Chondrocyte (in vitro differentiated cells): ENCODE measurements around the gene FTO. TPM values are rescaled to one million over a fixed set of nuclear protein-coding genes. Genes with fewer than 3 reads are reported as not detected.

Experiments
- DNase-seq: peaks from one replicate; pipeline ENCODE4 v3.0.0; 2021; ENCODE audit warnings: mixed read lengths, low spot score
- H3K27ac Mint-ChIP-seq: one replicate; pipeline ENCODE4 v1.8.0; 2021; ENCODE audit warnings: mild to moderate bottlenecking, moderate library complexity, mixed read lengths; ENCODE audit not compliant: unreplicated experiment
- H3K27me3 Mint-ChIP-seq: 2 replicates; pipeline ENCODE4 v1.8.0; 2021; ENCODE audit warnings: low read depth, mixed read lengths
- H3K36me3 Mint-ChIP-seq: 2 replicates; pipeline ENCODE4 v1.8.0; 2021; ENCODE audit warnings: low read depth, mixed read lengths
- H3K4me1 Mint-ChIP-seq: 2 replicates; pipeline ENCODE4 v1.8.0; 2021; ENCODE audit warnings: low read depth, mild to moderate bottlenecking, mixed read lengths
- H3K4me3 Mint-ChIP-seq: one replicate; pipeline ENCODE4 v1.8.0; 2021; ENCODE audit warnings: mild to moderate bottlenecking, moderate library complexity, mixed read lengths; ENCODE audit not compliant: unreplicated experiment
- H3K9me3 Mint-ChIP-seq: 2 replicates; pipeline ENCODE4 v1.8.0; 2021; ENCODE audit warnings: low read depth, mixed read lengths
- total RNA-seq: library from RNA; stranded (reverse); gene quantifications from 3 replicates; pipeline ENCODE4 v1.2.1, GENCODE V29; 2021
- TF ChIP-seq, protein P1 (sequence below): fragments of 200-600 bp; sonication (generic); IDR thresholded peaks from 2 replicates; pipeline ENCODE4 v1.5.0; 2021; ENCODE audit warnings: antibody characterized with exemption, mild to moderate bottlenecking, moderate library complexity

FTO gene
- total RNA-seq, 1 donor from 2014 or later, result 85.7 TPM

DNA sequence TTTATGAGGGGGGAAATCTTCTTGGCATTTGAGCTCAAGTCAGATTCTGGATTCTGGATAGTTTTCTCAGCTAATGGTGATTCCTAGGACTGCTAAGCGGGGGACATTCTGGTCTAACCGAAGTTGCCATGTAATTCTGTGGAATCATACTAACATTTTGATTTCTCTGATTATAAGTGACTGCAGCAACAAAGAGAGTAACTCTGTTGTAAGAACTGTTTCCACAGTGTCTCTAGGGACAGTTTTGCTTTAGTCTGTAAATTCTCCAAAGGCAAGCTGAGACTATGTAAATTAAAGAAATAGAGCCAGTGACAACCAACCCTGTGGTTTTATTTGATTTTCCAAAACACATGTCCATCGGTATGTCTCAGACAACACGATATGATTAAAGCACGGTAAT is 296.4 kb downstream of the FTO start:
- peaks cover 2% of the 10 kb centered on the region for H3K36me3 Mint-ChIP-seq
- TF ChIP-seq, protein P1, sequence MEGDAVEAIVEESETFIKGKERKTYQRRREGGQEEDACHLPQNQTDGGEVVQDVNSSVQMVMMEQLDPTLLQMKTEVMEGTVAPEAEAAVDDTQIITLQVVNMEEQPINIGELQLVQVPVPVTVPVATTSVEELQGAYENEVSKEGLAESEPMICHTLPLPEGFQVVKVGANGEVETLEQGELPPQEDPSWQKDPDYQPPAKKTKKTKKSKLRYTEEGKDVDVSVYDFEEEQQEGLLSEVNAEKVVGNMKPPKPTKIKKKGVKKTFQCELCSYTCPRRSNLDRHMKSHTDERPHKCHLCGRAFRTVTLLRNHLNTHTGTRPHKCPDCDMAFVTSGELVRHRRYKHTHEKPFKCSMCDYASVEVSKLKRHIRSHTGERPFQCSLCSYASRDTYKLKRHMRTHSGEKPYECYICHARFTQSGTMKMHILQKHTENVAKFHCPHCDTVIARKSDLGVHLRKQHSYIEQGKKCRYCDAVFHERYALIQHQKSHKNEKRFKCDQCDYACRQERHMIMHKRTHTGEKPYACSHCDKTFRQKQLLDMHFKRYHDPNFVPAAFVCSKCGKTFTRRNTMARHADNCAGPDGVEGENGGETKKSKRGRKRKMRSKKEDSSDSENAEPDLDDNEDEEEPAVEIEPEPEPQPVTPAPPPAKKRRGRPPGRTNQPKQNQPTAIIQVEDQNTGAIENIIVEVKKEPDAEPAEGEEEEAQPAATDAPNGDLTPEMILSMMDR, result no peak
- peaks cover 11% of the 10 kb centered on the region for H3K4me1 Mint-ChIP-seq
- no peak overlapping the region for H3K27ac Mint-ChIP-seq
- DNase-seq, result no peak
- H3K27me3 Mint-ChIP-seq, result no peaks in the 10 kb centered on the region
- H3K9me3 Mint-ChIP-seq, result no peaks in the 10 kb centered on the region
- H3K4me3 Mint-ChIP-seq, result no peak overlapping the region

DNA sequence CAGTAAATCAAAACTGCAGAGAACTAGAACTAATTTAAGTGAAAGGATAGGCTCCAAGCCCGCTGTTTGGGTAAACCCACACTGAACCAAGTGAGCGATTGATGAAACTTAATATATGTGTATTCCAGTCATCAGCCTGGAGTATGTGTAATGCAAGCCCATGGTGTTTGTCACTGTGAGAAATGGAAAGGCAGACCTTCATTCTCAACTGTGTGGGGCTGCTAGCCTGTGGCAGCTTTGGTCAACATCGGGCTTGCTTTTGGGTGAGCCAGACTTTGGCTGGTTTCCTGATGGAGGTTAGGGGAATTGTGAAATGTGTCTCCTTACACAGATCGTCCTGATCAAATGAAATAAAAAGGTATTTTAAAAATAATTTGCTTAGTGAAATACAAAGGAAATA is 302.7 kb downstream of the FTO start:
- Mint-ChIP-seq H3K27ac (no peak overlapping the region), H3K4me3 (no peak overlapping the region), H3K9me3 (peaks cover 1% of the 10 kb centered on the region), H3K27me3 (no peaks in the 10 kb centered on the region), H3K4me1 (no peaks in the 10 kb centered on the region), H3K36me3 (peaks cover 8% of the 10 kb centered on the region)
- TF ChIP-seq, protein P1, result no peak
- DNase-seq, result no peak

DNA sequence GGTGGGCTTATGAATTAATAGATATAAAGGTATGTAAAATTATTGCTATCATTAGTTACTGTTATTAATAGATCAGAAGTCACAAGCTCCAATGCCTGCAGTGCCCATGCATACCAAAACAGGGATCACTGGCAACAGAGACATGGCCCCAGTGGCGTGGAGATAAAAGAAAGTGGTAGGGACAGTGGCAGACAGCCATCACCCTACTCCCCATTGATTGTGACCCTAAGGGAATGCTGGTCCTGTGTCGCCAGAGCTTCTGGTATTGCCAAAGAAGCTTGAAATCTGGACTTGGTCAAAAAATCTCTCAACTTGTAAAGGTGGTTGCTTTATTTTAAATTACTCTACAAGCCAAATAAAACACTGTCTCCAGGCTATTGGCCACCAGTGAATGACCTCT is 303.5 kb downstream of the FTO start:
- Mint-ChIP-seq H3K27ac (no peak overlapping the region), H3K36me3 (peaks cover 13% of the 10 kb centered on the region), H3K27me3 (no peaks in the 10 kb centered on the region), H3K4me3 (no peak overlapping the region), H3K4me1 (no peaks in the 10 kb centered on the region), H3K9me3 (peaks cover 9% of the 10 kb centered on the region)
- DNase-seq, result no peak
- TF ChIP-seq, protein P1, result no peak

DNA sequence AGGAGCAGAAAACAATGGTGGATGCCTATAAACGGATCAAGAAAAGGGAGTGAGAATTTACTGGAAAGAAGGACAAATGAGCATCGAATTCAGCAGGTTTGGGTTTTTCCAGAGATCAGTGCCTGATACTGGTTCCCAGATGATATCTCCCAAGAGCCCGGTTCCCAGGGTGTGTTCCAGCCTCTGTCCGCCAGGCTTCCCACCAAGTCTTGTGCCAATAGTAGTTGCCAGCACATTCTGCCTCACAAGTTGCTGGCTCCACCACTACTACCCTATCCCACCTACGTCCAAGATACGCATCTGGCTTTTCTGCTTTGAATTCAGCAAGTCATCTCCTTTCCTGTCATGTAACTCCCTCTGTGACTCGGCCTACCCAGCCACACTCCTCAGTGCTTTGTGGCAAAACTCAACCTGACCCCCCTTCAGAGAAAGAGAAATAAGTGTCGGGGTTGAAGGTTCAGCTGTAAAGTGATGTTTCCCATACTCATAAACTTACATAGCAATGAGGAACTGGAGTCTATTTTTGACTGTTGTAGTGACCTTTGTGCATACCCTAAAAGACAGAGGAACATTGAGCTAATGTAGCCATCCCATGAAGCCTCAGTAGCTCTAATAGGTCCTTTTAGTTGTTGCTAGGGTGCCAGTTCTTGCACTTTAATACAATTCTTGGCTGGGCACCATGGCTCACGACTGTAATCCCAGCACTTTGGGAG is 305.7 kb downstream of the FTO start:
- H3K9me3 Mint-ChIP-seq, result peaks cover 17% of the 10 kb centered on the region
- peaks cover 21% of the 10 kb centered on the region for H3K36me3 Mint-ChIP-seq
- no peak for DNase-seq
- H3K27me3 Mint-ChIP-seq, result no peaks in the 10 kb centered on the region
- H3K27ac Mint-ChIP-seq, result no peak overlapping the region
- H3K4me1 Mint-ChIP-seq, result no peaks in the 10 kb centered on the region
- no peak overlapping the region for H3K4me3 Mint-ChIP-seq
- TF ChIP-seq, protein P1, result no peak

DNA sequence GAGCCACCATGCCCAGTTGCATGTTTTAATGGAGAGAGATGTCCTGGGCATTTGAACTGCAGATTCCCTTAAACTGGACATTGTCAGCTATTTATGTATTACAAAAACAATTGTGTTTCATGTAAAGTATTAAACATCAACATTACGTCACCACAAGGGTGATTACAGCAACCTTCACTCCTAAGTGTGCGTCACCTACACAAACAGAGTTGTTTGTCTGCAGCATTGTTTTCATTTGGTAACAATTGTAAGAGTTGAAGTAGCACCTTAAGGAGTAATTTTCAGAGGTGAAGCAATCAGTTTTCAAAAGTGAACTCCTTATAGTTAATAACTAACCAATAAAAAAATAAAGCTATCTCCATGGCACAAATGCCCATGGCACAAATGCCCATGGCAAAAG is 311.2 kb downstream of the FTO start:
- TF ChIP-seq, protein P1, result no peak
- H3K27me3 Mint-ChIP-seq, result no peaks in the 10 kb centered on the region
- H3K9me3 Mint-ChIP-seq, result peaks cover 17% of the 10 kb centered on the region
- no peaks in the 10 kb centered on the region for H3K4me1 Mint-ChIP-seq
- H3K27ac Mint-ChIP-seq, result no peak overlapping the region
- no peak for DNase-seq
- H3K36me3 Mint-ChIP-seq, result peaks cover 17% of the 10 kb centered on the region
- H3K4me3 Mint-ChIP-seq, result no peak overlapping the region
